Keratinocyte (primary cell): ENCODE data around the gene DLX3.

Experiments used
- CTCF ChIP-seq, 3 experiments: IDR thresholded peaks in 1 of 3; conservative IDR thresholded peaks in 1 of 3; optimal IDR thresholded peaks in 1 of 3; 2 replicates in 2 of 3; 3 replicates in 1 of 3; pipeline versions ENCODE3 to v1.5.1; 2011; ENCODE audit warnings: low read length in 3 of 3, mild to moderate bottlenecking in 3 of 3, moderate library complexity in 2 of 3, control low read depth in 1 of 3, inconsistent platforms in 1 of 3; ENCODE audit not compliant: insufficient read depth in 2 of 3; ENCODE audit errors: extremely low read depth in 1 of 3
- EZH2 ChIP-seq: IDR thresholded peaks from one replicate; pipeline ENCODE4 v1.6.1; 2012; ENCODE audit warnings: inconsistent platforms, mild to moderate bottlenecking, low read length, moderate library complexity

GRCh38 chr17:49951362-49952082 is 43.5 kb downstream of the DLX3 start:
- TF ChIP-seq CTCF (optimal IDR thresholded peaks at IDR 0.05 in 1 of 3, IDR thresholded peaks at IDR 0.05 in 1 of 3, conservative IDR thresholded peaks at IDR 0.05 in 1 of 3; ENCODE audit: extremely low read depth in 1 of 3, insufficient read depth in 2 of 3, low read length in 3 of 3), result no peak
- no peak for TF ChIP-seq EZH2
